Activated CD8-positive, alpha-beta memory T cell treated with anti-CD3 and anti-CD28 coated beads for 36 hours (primary cell): ENCODE data around the gene DYNC1LI2. TPM values are rescaled to one million over a fixed set of nuclear protein-coding genes. Genes with fewer than 3 reads are reported as not detected.
"Not testable (repeated sequence)": the region's sequence is repeated elsewhere in the genome, so short reads cannot be mapped to it uniquely, and the experiment has no call there.

Experiments used
- CTCF ChIA-PET: fragments of 350-600 bp; sonication (Branson Sonifier 250); formaldehyde crosslinking; loops from one replicate; lab custom pipeline; 2021; ENCODE audit warnings: antibody characterized with exemption; lab: Charles Lee
- POLR2A ChIA-PET: fragments of 350-600 bp; sonication (Branson Sonifier 250); formaldehyde crosslinking; loops from one replicate; lab custom pipeline; 2021; ENCODE audit warnings: antibody characterized with exemption; lab: Charles Lee
- total RNA-seq, 2 experiments: library from RNA; stranded (reverse); gene quantifications; one replicate each; pipeline ENCODE4 v1.2.3, GENCODE V29; 2021

The DYNC1LI2 gene
- total RNA-seq, 2 experiments from 2014 or later, result 44.7 to 48.5 TPM

DNA sequence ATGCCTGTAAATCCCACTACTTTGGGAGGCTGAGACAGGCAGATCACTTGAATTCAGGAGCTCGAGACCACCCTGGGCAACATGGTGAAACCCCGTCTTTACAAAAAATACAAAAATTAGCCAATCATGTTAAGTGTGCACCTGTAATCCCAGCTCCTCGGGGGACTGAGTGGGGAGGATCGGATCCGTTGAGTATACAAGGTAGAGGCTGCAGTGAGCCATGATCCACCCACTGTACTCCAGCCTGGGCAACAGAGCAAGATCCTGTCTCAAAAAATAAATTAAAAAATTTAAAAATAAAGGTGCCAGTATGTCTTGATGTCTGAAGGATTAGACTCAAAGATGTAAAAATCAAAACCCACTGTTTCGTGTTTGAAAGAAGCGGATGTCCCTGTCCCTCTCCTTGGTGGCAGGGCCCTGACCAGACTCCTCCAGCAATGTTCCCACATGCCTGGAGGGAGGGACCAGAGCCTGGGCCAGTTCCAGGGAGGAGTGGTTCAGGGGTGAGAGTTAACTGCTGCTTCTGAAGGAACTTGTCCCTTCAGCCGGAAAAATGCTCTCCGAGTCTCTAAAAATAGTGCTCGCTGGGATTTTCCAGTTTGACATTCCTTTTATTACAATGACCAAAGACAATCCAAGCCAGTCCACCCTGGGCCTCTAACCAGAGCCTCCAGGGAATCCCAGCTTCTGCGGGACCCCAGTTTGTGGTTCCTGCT is 45.5 kb downstream of the DYNC1LI2 start:
- CTCF ChIA-PET, result no interaction called here
- POLR2A ChIA-PET, result no interaction called here

DNA sequence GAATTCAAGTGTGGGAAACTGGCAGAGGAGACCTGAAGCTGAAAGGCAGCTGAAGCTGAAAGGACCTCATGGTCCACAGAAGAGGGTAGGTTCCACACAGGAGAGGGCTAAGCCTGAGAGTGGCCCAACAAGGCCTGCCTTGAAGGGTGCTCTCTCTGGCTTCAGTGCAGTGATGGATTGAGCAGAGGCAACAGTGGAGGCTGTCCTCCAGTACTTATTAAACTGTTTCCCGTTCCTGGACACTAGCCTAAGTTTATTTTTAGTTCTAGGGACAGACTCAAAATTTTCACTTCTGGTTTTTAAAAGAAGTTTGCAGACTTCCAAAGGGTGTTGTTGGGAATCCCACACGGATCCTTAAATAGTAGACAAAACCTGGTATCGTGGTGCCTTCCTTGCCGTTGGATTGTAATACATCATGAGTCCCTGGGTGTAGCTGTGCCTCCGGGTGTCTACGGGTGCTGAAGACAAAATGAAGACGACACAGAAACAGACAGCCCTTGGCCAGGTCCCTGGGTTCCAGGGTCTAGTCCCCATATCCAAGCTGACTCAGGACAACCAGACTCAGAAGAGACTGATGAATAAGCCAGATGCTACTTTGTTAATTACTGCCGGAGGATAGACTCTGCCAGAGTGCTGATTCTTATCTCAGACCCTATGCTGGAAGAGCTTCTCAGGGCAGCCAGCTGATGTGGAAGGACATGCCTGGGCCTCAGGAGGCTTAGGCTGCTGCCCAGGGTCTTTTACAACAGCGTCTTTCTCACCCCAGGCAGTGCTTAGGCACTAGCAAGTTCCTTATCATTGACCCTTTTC is 47.8 kb downstream of the DYNC1LI2 start:
- ChIA-PET CTCF (no interaction called here), POLR2A (no interaction called here)

DNA sequence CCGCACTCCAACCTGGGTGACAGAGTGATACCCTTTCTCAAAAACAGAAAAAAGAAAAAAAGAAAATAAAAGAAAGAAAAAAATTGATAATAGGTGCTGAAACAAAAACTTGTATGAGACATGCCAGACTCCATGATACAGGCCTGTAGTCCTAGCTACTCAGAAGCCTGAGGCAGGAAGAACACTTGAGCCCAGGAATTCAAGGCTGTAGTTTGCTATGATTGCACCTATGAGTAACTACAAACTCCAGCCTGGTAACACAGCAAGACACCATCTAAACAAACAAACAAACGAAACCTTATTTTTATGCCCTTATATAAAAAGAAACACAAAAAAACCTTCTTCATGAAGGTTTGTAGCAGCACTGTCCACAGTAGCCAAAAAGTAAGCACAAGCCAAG is 49.9 kb downstream of the DYNC1LI2 start:
- POLR2A ChIA-PET, result no interaction called here

DNA sequence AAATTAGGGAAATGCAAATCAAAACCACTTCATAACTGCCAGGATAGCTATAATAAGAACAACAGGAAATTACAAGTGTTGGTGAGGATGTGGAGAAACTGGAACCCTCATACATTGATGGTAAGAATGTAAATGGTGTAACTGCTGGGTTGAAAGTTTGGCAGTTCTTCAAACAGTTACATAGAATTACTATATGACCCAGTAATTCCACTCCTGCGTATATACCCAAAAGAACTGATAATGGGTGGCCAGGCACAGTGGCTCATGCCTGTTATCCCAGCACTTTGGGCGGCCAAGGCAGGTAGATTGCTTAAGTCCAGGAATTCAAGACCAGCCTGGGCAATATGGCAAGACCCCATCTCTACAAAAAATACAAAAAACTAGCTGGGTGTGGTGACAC is 50.4 kb downstream of the DYNC1LI2 start:
- POLR2A ChIA-PET, result no interaction called here
- CTCF ChIA-PET, result interaction anchor here (0.7 to 1.2 kb wide), 2 partner anchors 50 to 95 kb away, joined by 4 to 5 read pairs; partner anchors contain the start of gene DYNC1LI2

More for the DNA sequence above, 49.9 kb downstream of the DYNC1LI2 start:
- CTCF ChIA-PET, result no interaction called here

DNA sequence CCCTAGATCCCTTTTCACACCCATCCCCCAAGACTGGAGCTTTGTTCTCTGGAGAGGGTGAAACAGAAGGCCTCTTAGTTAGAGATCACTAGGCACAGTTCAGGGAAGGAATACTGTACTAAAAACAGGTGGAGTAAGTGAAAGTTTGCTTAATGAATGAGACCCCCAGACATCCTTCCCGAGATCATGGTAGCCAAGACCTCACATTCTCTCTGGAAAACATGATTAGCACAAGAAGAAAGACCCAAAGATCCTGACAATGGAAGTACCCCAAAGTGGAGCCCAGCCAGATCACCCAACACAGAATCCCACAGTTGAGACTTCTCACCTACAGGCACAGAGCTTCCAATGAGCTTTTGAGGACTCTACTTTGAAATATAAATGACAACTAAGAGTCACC is 51.5 kb downstream of the DYNC1LI2 start:
- POLR2A ChIA-PET, result no interaction called here
- CTCF ChIA-PET, result interaction anchor here (1.2 kb wide), 1 partner anchor 52 kb away, joined by 4 read pairs; the partner anchor contains the start of gene DYNC1LI2

DNA sequence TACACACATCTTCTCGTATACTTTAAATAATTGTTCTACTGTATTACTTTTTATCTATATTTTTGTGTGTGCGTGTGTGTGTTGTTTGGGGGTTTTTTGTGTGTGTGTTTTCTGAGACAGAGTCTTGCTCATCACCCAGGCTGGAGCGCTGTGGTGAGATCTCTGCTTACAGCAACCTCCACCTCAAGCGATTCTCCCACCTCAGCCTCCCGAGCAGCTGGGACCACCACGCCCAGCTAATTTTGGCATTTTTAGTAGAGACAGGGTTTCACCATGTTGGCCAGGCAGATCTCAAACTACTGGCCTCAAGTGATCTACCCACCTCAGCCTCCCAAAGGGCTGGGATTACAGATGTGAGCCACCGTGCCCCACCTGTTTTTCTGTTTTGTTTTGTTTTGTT is 53.4 kb downstream of the DYNC1LI2 start:
- ChIA-PET CTCF (interaction anchor here (0.8 to 1.3 kb wide), 3 partner anchors 39 to 133 kb away, joined by 3 to 4 read pairs (median 3); partner anchors contain the start of gene NAE1), POLR2A (no interaction called here)

DNA sequence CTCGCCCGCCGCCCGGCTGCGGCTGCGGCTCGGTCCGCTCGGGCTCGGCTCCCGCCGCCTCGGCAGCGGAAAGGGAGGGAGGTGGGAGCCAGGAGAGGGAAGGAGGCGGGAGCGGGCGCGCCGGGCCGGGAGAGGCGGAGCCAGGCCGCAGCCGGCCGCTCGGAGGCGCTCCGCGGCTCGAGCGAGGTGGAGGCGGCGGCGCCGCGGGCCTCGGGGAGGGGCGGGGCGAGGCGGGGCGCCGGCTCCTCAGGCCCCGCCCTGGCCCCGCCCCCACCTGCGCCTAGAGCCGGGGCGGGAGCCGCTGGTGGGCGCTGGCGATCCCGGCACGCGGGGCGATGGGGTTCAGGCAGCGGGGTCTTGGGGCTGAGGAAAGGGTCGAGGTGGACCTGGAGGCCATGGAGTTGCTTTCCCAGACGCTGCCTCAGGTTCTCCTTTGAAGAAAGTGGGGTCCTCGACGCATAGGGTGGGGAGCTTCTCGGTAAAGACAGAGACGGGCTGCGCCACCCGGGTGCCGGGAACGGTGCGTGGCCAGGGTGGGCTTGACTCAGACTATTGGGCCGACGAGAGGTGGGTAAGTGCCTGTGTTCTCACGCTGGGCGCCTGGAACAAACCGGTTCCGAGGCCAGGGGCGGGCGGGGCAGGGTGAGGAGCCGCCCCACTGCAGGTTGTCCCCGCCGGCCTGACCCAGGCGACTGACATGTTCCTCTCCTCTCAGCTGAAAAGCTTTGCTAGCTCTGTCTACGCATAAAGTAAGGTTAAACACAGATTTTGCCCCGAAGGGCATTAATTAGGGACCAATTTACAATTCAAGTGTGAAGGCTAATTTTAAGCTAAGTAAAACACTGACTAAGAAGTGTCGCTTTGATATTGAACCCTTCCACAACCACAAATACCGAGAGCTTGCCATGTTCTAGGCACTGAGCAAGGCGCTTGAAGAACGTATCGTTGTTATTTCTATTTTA is 54.5 kb downstream of the DYNC1LI2 start, which contains the start of gene CMTM4:
TSS of gene CMTM4 (minus strand) at position 75 of the 962 bp plus-strand sequence. CDS start 218 bp downstream, outside the sequence.
- ChIA-PET CTCF (interaction anchor here (1.0 to 1.4 kb wide), 5 partner anchors 10 to 54 kb away, joined by 3 to 4 read pairs (median 3); no protein-coding TSS in a partner anchor), POLR2A (no interaction called here)

DNA sequence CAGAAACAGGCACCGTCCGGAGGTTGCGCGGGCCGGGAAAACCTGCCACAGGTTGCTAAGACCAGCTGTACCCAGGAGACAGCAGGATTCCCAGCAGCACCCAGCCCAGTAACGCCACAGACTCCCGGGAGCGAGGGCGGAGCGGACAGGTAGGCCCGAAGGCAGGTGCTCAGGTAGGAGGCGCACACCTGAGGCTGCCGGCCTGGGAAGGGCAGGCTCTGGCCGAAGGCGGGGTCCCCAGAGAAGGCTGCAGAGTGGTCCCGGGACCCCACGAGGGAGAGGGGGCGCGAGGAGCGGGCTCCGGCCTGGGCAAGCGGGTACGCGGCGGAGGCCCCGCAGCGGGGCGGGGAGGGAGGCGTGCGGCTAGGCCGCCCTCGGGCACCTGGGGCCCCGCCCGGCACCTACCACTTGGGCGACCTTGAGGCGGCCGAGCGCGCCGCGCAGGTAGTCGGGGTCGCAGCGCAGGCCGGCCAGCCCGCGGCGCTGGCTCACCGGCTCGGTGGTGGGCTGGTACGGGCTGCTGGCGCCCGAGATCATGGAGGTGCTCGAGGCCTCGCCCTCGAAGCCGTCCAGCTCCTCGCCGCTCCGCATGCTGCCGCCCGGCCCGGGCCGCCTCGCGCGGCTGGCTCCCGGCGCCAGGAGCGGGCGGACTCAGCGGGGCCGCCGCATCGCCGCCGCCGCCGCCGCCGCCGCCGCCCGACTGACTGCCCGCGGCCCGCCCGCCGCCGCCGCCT is 55.3 kb downstream of the DYNC1LI2 start:
- ChIA-PET CTCF (interaction anchor here (0.5 to 1.4 kb wide), 5 partner anchors 9 to 120 kb away, joined by 3 to 4 read pairs (median 3); no protein-coding TSS in a partner anchor), POLR2A (no interaction called here)

DNA sequence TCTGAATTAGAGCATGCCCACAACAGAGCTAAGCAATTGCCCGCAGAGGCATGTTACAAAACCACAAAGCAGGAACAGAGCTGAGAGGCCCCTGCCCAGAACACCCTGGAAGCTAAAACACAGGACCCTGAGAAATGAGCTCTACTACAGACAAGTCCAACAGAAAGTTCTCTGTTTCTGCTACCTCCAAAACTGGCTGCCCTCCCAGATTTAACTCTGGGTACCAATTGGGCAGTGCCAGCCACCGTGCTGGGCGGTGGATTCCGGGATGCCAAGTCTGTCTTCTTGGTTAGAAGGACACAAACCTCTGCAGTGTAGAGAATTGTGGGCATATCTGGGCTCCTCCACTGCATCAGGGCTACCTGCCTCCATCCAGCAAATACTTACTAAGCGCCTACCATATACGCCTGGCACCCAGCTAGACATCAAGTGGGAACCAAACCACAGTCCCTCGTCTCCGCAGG is 55.9 kb downstream of the DYNC1LI2 start:
- CTCF ChIA-PET, result interaction anchor here (0.5 to 1.3 kb wide), 2 partner anchors 59 to 120 kb away, joined by 3 read pairs; no protein-coding TSS in a partner anchor
- POLR2A ChIA-PET, result interaction anchor here (0.6 kb wide), 1 partner anchor 26 kb away, joined by 3 read pairs; no protein-coding TSS in a partner anchor

DNA sequence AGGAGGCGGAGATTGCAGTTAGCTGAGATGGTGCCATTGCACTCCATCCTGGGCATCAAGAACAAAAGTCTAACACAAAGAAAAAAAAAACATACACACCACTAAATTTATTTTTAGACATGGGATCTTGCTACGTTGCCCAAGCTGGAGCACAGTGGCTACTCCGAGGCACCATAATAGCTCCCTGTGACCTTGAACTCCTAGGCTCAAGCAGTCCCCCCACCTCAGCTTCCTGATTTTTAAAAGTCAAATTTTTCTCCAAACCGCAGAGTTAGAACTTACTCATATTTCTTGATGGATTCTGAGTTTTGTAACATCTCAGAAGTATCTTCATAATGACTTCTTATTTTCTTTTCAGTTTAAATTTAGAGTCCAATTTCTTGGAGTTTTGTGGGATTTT is 58.3 kb downstream of the DYNC1LI2 start:
- CTCF ChIA-PET, result no interaction called here
- POLR2A ChIA-PET, result no interaction called here

DNA sequence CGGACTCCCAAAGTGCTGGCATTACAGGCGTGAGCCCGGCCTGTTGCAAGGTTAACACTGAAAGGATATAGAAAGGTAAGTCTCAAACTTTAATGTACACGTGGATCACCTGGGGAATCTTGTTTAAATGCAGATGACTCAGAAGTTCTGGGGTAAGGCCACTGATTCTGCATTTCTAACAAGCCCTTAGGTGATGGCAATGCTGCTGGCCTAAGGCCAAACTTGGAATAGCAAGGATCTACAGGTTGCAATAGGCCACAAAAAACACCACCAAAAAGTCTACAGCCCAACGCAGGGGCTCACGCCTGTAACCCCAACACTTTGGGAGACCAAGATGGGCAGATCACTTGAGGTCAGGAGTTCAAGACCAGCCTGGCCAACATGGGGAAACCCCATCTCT is 59.1 kb downstream of the DYNC1LI2 start:
- POLR2A ChIA-PET, result no interaction called here
- CTCF ChIA-PET, result interaction anchor here (1.6 kb wide), 1 partner anchor 84 kb away, joined by 3 read pairs; no protein-coding TSS in a partner anchor

DNA sequence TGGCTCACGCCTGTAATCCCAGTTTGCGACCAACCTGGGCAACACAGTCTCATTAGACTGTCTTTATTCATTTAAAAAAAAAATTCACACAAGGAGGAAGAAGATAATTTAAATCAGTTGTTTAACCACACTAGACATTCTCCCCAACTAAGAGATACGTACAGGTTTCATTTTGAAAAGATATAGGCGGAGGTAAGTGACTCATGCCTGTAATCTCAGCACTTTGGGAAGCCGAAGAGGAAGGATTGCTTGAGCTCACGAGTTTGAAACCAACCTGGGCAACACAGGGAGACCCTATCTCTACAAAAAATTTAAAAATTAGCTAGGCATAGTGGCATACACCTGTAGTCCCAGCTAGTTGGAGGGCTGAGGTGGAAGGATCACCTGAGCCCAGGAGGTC is 60.2 kb downstream of the DYNC1LI2 start:
- ChIA-PET CTCF (interaction anchor here (1.6 kb wide), 1 partner anchor 83 kb away, joined by 3 read pairs; no protein-coding TSS in a partner anchor), POLR2A (interaction anchor here (0.5 kb wide), 1 partner anchor 16 kb away, joined by 5 read pairs; no protein-coding TSS in a partner anchor)

DNA sequence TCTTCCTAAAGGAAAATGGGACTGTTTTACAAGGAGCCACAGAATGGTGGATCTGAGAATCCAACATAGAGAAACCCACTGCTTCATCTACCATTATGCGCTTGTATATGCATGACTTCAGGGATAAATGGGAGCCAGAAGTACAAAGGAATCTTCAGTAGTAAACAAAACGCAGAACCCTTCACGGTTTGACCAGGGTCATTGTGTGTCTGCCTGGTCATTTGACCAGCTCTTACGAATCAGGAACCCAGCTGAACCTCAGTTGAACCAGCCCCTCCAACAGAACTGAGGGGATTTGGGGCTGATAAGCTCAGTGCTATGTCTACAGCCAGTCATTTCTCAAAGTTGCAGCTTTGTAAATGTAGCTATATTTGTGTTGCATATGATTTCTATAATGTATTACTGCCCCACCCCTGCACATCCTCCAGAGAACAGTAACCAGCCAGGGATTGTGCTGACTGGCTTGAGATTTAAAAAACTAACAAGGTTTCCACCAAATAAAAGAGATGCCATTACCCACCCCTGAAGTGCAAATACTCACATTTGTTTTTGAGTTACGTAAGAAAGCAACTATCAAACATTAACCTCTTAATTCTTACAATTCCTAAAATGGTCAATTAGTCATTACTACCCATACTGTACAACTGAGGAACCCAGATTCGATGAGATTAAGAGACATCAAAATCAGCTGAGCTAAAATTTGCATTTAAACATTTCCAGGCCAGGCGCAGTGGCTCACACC is 61.1 kb downstream of the DYNC1LI2 start:
- POLR2A ChIA-PET, result no interaction called here
- CTCF ChIA-PET, result interaction anchor here (0.8 kb wide), 1 partner anchor 155 kb away, joined by 3 read pairs; no protein-coding TSS in a partner anchor

DNA sequence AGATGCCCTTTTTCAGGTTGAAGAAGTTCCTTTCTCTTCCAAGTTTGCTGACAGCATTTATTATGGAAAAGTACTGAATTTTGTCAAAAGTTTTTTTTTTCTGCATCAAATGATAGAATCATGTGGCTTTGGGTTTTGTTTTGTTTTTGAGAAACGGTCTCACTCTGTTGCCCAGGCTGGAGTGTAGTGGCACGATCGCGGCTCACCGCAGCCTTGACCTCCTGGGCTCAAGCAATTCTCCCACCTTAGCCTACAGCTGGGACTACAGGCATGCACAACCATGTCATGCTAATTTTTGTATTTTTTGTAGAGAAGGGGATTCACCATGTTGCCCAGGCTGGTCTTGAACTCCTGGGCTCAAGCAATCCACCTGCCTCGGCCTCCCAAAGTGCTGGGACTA is 62.1 kb downstream of the DYNC1LI2 start:
- ChIA-PET CTCF (no interaction called here), POLR2A (no interaction called here)

DNA sequence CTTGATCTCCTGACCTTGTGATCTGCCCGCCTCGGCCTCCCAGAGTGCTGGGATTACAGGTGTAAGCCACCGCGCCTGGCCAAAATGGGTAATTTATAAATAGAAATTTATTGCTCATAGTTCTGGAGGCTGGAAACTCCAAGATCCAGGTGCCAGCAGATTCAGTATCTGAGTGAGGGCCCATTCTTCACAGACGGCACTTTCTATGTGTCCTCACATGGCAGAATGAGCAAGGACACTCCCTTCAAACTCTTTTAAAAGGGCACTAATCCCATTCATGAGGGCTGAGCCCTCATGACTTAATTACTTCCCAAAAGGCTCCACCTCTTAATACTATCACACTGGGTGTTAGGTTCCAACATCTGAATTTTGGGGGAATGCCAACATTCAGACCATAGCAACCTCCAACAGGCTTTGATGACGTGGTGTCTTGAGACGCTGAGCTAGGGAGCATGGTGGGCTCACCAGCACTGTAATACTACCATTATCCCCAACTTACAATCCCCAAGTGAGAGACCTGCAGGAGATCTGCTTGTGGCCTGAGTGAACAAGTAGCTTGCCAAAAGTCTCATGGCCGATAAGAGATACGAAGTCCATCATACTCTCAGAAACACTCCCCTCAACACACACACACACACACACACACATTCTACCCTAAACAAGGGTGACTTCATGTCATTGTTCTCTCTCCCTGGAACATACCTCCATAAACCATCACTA is 63.3 kb downstream of the DYNC1LI2 start:
- ChIA-PET POLR2A (no interaction called here), CTCF (interaction anchor here (0.8 kb wide), 1 partner anchor 9 kb away, joined by 4 read pairs; the partner anchor contains the start of gene CMTM4)

DNA sequence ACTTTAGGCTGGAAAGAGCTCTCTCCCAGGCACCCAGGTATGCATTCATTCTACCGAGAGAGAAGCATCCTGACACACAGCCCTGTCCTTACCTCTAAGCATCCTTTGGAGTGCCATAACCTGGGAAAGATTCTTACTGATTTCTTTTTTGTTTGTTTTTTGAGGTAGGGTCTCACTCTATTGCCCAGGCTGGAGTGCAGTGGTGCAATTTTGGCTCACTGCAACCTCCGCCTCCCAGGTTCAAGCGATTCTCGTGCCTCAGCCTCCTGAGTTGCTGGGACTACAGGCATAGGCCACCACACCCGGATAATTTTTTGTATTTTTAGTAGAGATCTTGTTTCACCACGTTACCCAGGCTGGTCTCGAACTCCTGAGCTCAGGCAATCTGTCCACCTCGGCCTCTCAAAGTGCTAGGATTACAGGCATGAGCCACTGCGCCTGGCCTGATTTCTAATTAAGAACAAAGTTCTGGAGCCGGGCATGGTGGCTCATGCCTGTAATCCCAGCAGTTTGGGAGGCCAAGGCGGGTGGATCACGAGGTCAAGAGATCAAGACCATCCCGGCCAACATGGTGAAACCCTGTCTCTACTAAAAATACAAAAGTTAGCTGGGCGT is 65.8 kb downstream of the DYNC1LI2 start:
- CTCF ChIA-PET, result interaction anchor here (0.7 kb wide), 1 partner anchor 34 kb away, joined by 3 read pairs; no protein-coding TSS in a partner anchor
- POLR2A ChIA-PET, result not testable (repeated sequence)
